ENCODE results near the gene ZNG1C. TPM values are rescaled to one million over a fixed set of nuclear protein-coding genes. Genes with fewer than 3 reads are reported as not detected.
"Not testable (repeated sequence)": the region's sequence is repeated elsewhere in the genome, so short reads cannot be mapped to it uniquely, and the experiment has no call there.

Gene ZNG1C
- total RNA-seq: 31.5 and 40.8 TPM in 2 replicates
- 13.6 and 32.3 TPM in 2 replicates for polyA plus RNA-seq
- polyA plus RNA-seq (2011; cell fraction: cytosol; rRNA removed): 32.2 and 42.9 TPM in 2 replicates
- 62.4 and 87.9 TPM in 2 replicates for polyA plus RNA-seq (2011; cell fraction: nucleus; rRNA removed)
- polyA plus RNA-seq (2012): 34.3 and 42.7 TPM in 2 replicates
- 67.9 and 73.8 TPM in 2 replicates for polyA minus RNA-seq
- polyA minus RNA-seq (2011; cell fraction: cytosol; rRNA and poly(A)+ RNA removed): 13.0 TPM
- 66.3 and 83.0 TPM in 2 replicates for polyA minus RNA-seq (2011; cell fraction: nucleus; rRNA and poly(A)+ RNA removed)
- Bru-seq, nascent RNA: percentile 67 among the genes with signal in this experiment
- percentile 61 among the genes with signal in this experiment for BruChase-seq, experiment 1, labeled RNA remaining after a 6-hour chase
- BruChase-seq, experiment 2, labeled RNA remaining after a 2-hour chase: percentile 76 among the genes with signal in this experiment
- long read RNA-seq, transcript CBWD3-206 (3 exons, 1,736 nt): major isoform, 93 of 123 reads
- long read RNA-seq, partial matches to known transcripts: 7 of 123 reads
- long read RNA-seq, other reads (novel, unspliced or antisense): 23 of 123 reads

- FAIRE-seq; H3K4me1 ChIP-seq (ENCODE audit: control insufficient read depth, extremely low read depth, insufficient read depth, low read length); BruUV-seq (replicated peaks); H3K9me1 ChIP-seq (replicated peaks; ENCODE audit: control insufficient read depth, extremely low read depth, insufficient read depth, low read length); H3K4me2 ChIP-seq (ENCODE audit: insufficient read depth, low read length); CTCF ChIA-PET; H3K9me3 ChIP-seq (replicated peaks; ENCODE audit: control insufficient read depth, insufficient read depth, low read length); intact Hi-C loops (cut with micrococcal nuclease); H3K27ac ChIP-seq (ENCODE audit: insufficient read depth, low read depth, low read length); H3K9ac ChIP-seq (replicated peaks; ENCODE audit: extremely low read depth, insufficient read depth, low read length); POLR2A ChIA-PET; H3K4me3 ChIP-seq (replicated peaks in 1 of 3; ENCODE audit: insufficient read depth in 1 of 3, low read depth in 1 of 3, low read length in 3 of 3); H2AFZ ChIP-seq (ENCODE audit: low read depth, low read length); H3K79me2 ChIP-seq (ENCODE audit: control insufficient read depth, insufficient read depth, low read length); DNase-seq (ENCODE audit: low read depth, low spot score); H3K36me3 ChIP-seq (ENCODE audit: control insufficient read depth in 2 of 2, extremely low read depth in 1 of 2, insufficient read depth in 2 of 2, low read length in 2 of 2); H3K27me3 ChIP-seq (ENCODE audit: control insufficient read depth in 2 of 2, insufficient read depth in 2 of 2, low read length in 2 of 2); H4K20me1 ChIP-seq (replicated peaks; ENCODE audit: control insufficient read depth, extremely low read depth, insufficient read depth, low read length); dilution Hi-C loops (cut with MboI; ENCODE audit: extremely low pct_ligation_motif_present, low sequenced_read_pairs): not testable (repeated sequence)
These were observed at the start of gene ZNG1C for GRCh38 chr9:68241683-68242082. ZNG1C (plus strand) TSS chr9:68241983; CDS start chr9:68242032, 49 bp downstream.

- H3K9me1 ChIP-seq (replicated peaks; ENCODE audit: control insufficient read depth, extremely low read depth, insufficient read depth, low read length); H3K4me3 ChIP-seq (replicated peaks in 1 of 3; ENCODE audit: insufficient read depth in 1 of 3, low read depth in 1 of 3, low read length in 3 of 3); intact Hi-C loops (cut with micrococcal nuclease); H3K79me2 ChIP-seq (ENCODE audit: control insufficient read depth, insufficient read depth, low read length); BruUV-seq (replicated peaks); H3K4me1 ChIP-seq (ENCODE audit: control insufficient read depth, extremely low read depth, insufficient read depth, low read length); H2AFZ ChIP-seq (ENCODE audit: low read depth, low read length); DNase-seq (ENCODE audit: low read depth, low spot score); dilution Hi-C loops (cut with MboI; ENCODE audit: extremely low pct_ligation_motif_present, low sequenced_read_pairs); H3K9me3 ChIP-seq (replicated peaks; ENCODE audit: control insufficient read depth, insufficient read depth, low read length); H3K36me3 ChIP-seq (ENCODE audit: control insufficient read depth in 2 of 2, extremely low read depth in 1 of 2, insufficient read depth in 2 of 2, low read length in 2 of 2); H3K9ac ChIP-seq (replicated peaks; ENCODE audit: extremely low read depth, insufficient read depth, low read length); CTCF ChIA-PET; H3K27ac ChIP-seq (ENCODE audit: insufficient read depth, low read depth, low read length); FAIRE-seq; POLR2A ChIA-PET; H3K4me2 ChIP-seq (ENCODE audit: insufficient read depth, low read length); H4K20me1 ChIP-seq (replicated peaks; ENCODE audit: control insufficient read depth, extremely low read depth, insufficient read depth, low read length); H3K27me3 ChIP-seq (ENCODE audit: control insufficient read depth in 2 of 2, insufficient read depth in 2 of 2, low read length in 2 of 2): not testable (repeated sequence)
These were observed 654 bp downstream of the ZNG1C start for GRCh38 chr9:68242437-68242836.

GRCh38 chr9:68281041-68281440 lies 39.3 kb downstream of the ZNG1C start:
- intact Hi-C loops (cut with micrococcal nuclease); H3K79me2 ChIP-seq (ENCODE audit: control insufficient read depth, insufficient read depth, low read length); H3K4me1 ChIP-seq (ENCODE audit: control insufficient read depth, extremely low read depth, insufficient read depth, low read length); dilution Hi-C loops (cut with MboI; ENCODE audit: extremely low pct_ligation_motif_present, low sequenced_read_pairs); H3K9me1 ChIP-seq (replicated peaks; ENCODE audit: control insufficient read depth, extremely low read depth, insufficient read depth, low read length); CTCF ChIA-PET; H3K9me3 ChIP-seq (replicated peaks; ENCODE audit: control insufficient read depth, insufficient read depth, low read length); H2AFZ ChIP-seq (ENCODE audit: low read depth, low read length); H4K20me1 ChIP-seq (replicated peaks; ENCODE audit: control insufficient read depth, extremely low read depth, insufficient read depth, low read length); H3K36me3 ChIP-seq (ENCODE audit: control insufficient read depth in 2 of 2, extremely low read depth in 1 of 2, insufficient read depth in 2 of 2, low read length in 2 of 2); H3K4me2 ChIP-seq (ENCODE audit: insufficient read depth, low read length); POLR2A ChIA-PET; DNase-seq (ENCODE audit: low read depth, low spot score); H3K27me3 ChIP-seq (ENCODE audit: control insufficient read depth in 2 of 2, insufficient read depth in 2 of 2, low read length in 2 of 2); H3K4me3 ChIP-seq (replicated peaks in 1 of 3; ENCODE audit: insufficient read depth in 1 of 3, low read depth in 1 of 3, low read length in 3 of 3); BruUV-seq (replicated peaks); H3K9ac ChIP-seq (replicated peaks; ENCODE audit: extremely low read depth, insufficient read depth, low read length); FAIRE-seq; H3K27ac ChIP-seq (ENCODE audit: insufficient read depth, low read depth, low read length): not testable (repeated sequence)

- H3K9me3 ChIP-seq (replicated peaks; ENCODE audit: control insufficient read depth, insufficient read depth, low read length); H2AFZ ChIP-seq (ENCODE audit: low read depth, low read length); H3K27ac ChIP-seq (ENCODE audit: insufficient read depth, low read depth, low read length); H3K4me1 ChIP-seq (ENCODE audit: control insufficient read depth, extremely low read depth, insufficient read depth, low read length); H3K79me2 ChIP-seq (ENCODE audit: control insufficient read depth, insufficient read depth, low read length); H3K4me3 ChIP-seq (replicated peaks in 1 of 3; ENCODE audit: insufficient read depth in 1 of 3, low read depth in 1 of 3, low read length in 3 of 3); BruUV-seq (replicated peaks); H3K27me3 ChIP-seq (ENCODE audit: control insufficient read depth in 2 of 2, insufficient read depth in 2 of 2, low read length in 2 of 2); H3K4me2 ChIP-seq (ENCODE audit: insufficient read depth, low read length); H3K9me1 ChIP-seq (replicated peaks; ENCODE audit: control insufficient read depth, extremely low read depth, insufficient read depth, low read length); DNase-seq (ENCODE audit: low read depth, low spot score); dilution Hi-C loops (cut with MboI; ENCODE audit: extremely low pct_ligation_motif_present, low sequenced_read_pairs); intact Hi-C loops (cut with micrococcal nuclease); CTCF ChIA-PET; POLR2A ChIA-PET; FAIRE-seq; H3K9ac ChIP-seq (replicated peaks; ENCODE audit: extremely low read depth, insufficient read depth, low read length); H3K36me3 ChIP-seq (ENCODE audit: control insufficient read depth in 2 of 2, extremely low read depth in 1 of 2, insufficient read depth in 2 of 2, low read length in 2 of 2); H4K20me1 ChIP-seq (replicated peaks; ENCODE audit: control insufficient read depth, extremely low read depth, insufficient read depth, low read length): not testable (repeated sequence)
These were observed 60.8 kb downstream of the ZNG1C start, which contains the start of gene FOXD4L3 for GRCh38 chr9:68302567-68302966. FOXD4L3 (plus strand) TSS chr9:68302867; CDS start chr9:68302952, 85 bp downstream.

Data from endothelial cell of umbilical vein (primary cell).